Activated T-helper 1 cell treated with Interleukin-2 at 50 U/mL for 16 hours (primary cell): Measurements from ENCODE around the gene CHST10.
"Not testable (repeated sequence)": the region's sequence is repeated elsewhere in the genome, so short reads cannot be mapped to it uniquely, and the experiment has no call there.

Source experiments
- DNase-seq: peaks from one replicate; pipeline ENCODE4 v3.0.0-alpha.2; 2020; ENCODE audit warnings: low read depth

The CHST10 gene, protein sequence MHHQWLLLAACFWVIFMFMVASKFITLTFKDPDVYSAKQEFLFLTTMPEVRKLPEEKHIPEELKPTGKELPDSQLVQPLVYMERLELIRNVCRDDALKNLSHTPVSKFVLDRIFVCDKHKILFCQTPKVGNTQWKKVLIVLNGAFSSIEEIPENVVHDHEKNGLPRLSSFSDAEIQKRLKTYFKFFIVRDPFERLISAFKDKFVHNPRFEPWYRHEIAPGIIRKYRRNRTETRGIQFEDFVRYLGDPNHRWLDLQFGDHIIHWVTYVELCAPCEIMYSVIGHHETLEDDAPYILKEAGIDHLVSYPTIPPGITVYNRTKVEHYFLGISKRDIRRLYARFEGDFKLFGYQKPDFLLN

DNA sequence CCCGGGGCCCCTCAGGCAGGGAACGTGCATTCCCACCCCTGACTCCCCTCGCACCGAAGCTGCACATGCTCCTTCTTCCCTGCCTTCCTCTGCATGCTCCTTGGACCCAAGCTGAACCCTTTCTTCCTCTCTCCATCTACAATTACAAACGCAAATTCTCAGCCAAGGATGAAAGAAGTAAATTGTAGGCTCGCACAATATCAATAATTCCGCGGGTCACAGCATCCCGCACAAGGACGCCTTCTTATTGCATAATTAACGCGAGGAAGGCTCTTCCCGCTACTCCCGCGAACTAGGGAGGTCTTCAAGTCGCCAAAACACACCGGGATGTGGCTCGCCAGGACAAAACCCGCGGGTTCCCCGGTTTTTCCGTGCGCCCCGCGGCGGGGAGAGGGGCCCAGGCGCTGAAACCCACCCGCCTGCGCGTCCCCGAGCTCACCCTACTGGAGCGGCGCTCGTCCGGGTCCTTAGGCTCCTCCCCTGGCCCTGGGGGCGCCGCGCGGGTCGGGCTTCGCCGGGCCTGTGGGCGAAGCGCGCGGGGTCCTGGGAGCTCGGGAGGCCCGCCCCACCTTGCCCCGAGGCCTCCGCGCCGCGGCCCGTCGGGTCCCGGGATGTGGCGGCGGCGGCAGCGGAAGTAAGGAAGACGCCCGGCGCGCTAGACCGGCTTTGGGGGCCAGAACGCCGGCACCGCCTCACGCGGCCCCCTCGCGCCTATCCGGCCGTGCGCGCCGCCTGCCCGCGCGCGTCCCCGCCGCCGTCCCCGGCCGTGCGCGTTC is at the start of gene CHST10:
Gene CHST10, minus strand, starts transcription at position 734 of the 776 bp plus-strand sequence. CDS start 10,993 bp downstream, outside the sequence.
- DNase-seq = peak; percentile 8

DNA sequence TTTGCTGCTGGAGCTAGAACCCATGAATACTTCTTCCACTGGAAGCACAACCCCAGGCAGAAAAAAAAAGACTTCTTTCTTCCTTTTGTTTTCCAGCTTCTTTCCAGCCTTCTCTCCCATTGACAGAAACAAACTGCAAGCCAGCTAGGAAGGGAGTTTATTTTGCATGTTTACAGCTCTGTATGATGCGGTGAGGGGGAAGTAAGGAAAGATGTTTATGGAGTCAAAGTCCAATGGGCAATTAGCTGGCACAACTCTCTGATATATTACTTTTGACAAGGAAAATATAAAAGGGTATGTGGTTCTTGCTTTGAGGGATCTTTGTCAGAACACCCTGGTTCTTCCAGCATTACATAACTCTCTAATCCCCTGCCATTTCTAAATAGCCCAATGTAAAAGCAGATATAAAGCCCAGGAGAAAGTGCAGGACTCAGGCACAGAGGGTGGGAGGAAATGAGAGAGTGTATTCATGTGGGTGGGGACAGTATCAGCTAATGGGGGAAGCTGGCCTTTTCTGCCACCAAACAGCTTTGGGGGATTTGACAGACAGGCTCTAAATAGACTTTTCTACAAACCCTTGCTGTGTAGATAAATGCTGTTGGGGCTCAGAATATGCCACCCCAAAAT is 43.5 kb upstream of the CHST10 start:
- no peak for DNase-seq

DNA sequence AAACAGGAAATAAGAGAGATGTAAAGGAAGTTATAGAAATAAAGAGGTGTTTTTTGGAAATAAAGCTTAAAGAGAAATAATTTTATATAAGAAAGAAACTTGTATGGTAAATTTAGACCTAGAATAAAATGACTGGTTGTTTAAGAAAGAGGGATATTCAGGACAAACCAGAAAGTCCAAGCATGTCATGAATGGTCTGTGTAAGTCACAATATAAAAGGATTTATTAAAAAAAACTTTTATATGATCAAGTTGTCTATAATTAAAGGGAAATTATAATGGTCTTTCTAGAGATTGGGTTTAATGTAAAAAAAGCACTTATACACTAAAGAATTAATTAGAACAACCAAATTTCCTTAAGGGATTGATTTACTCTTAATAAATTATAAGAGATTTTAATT is 38.9 kb upstream of the CHST10 start:
- not testable (repeated sequence) for DNase-seq

DNA sequence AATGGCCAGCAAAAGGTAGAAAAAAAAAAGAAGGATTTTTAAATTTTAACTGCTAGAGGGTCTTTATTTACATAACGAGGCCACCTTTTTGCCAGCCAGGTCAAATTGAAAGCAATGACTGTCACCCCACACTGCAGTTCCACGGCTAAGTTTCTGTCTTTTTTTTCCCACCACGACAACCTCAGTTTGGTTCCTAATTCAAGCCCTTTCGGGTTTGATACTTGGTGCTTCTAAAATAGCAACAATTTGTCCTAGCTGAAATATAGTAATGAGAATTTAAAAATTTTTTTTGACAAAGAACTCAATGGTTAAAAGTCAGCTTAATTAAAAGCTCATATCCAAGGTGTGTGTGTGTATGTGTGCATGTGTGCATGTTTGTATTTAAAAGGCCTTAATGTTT is 36.4 kb upstream of the CHST10 start:
- DNase-seq = no peak

DNA sequence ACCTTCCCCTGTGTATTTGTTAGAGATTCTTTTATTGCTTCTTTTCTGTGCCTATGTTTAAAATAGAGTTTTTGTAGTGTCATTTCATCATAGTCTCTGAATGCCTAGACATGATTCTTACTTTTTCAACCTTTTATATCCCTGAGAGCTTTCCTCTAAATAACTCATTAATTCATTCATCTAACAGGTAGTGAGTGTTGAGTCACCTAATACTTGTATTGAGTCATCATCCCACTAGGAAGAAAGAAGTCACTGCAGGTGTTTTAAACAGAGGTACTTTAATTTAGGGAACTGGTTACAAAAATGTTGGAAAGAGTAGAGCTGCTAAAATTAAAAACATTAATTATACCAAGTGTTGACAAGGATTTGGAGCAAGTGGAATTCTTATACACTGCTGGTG is 34.3 kb upstream of the CHST10 start:
- DNase-seq = no peak

DNA sequence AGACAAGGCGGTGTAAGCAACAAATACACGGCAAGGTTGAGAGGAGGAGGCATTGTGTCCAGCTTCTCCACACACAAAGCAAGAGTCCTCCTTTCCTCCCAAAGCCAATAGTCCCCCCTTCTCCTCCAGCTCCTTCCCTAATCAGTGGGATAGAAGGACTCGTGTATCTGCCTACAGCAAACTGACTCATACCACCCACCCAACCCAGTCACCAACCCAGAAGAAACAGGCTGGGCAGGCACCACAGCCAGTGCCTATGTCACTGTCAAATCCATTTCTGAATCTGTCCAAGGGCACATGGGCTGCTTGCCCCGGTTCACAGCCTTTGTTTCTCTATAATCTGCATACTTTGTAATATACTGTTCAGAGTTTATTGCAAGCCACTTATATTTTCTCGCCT is 33.6 kb upstream of the CHST10 start:
- DNase-seq = no peak

DNA sequence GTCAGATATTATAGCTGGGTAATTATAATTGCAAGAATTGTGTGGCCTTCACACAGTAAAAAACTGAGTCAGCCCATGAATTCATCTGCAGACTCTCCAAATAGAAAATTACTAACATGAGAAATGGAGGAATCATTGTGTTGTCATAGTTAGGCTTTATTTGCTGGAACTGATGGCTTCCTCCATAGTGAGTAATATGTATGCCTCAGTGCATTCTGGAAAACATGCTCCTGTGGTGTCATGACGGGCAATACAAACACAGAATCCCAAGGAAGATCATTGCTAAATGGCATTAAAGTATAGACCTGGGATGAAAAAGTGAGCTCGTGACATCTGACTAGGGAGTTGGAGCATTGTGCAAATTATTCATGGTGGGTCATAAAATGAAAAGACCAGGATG is 29.2 kb upstream of the CHST10 start:
- no peak for DNase-seq

DNA sequence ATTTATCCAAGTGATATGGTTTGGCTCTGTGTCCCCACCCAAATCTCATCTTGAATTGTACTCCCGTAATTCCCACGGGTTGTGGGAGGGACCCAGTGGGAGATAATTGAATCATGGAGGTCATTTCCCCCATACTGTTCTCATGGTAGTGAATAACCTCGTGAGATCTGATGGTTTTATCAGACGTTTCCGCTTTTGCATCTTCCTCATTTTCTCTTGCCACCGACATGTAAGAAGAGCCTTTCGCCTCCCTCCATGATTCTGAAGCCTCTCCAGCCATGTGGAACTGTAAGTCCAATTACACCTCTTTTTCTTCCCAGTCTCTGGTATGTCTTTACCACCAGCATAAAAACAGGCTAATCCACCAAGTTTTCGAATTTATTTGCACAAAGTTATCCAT is 20.3 kb upstream of the CHST10 start:
- DNase-seq = no peak

DNA sequence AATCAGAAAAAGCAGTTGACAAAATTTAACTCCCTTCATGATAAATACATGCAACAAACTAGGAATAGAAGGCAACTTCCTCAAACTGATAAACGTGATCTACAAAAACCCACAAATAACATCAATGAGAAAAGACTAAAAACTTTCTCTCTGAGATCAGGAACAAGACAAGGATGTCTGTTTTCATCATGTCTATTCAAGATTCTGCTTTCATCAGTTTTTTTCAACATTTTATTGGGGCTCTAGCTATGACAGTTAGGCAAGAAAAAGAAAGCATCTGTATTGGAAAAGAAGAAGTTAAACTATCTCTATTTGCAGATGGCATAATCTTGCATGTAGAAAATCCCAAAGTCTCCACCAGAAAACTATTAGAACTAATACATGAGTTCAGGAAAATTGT is 12.3 kb upstream of the CHST10 start:
- no peak for DNase-seq

DNA sequence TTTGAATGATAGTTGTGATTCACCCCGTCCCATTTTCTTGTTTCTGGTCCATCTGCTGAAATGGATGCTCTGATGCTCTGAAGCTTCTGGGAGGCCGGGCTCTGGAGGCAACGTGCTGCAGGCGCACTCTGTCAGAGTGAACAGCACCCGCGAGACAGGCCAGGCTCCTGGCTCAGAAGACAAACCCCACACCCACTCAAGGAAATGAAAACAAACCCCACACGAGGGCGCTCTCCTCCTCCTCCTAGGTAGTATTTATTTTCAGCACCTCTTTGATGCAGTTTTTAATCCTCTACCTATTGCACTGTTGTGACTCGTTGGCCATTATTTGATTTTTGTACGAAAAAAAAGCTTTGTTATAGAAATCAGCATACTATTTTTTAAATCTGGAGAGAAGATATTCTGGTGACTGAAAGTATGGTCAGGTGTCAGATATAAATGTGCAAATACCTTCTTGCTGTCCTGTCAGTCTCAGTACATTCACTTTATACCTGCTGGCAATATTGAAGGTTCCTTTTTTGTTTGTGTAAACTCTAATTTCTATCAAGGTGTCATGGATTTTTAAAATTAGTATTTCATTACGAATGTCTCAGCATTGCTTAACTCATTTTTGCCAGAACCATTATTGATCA is 10.3 kb upstream of the CHST10 start:
- DNase-seq = peak; percentile 27

DNA sequence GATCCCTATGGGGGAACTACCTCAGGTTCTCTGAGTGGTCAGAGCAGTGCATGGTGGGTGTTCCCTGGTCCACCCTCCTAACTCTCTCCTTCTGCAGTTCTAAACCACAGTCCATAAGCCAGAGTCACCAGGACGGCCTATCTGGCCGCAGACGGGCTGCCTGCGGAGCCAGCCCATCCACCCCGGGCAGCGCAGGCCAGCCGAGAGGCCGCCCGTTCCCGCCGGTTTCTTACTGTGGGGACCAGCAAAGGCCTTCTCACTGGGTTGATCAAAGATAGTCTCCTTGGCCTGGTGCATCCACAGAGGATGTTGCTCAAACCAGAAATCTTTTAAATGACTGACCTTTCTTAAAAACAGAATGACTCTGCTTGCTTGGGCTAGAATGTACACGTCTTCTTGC is 9.6 kb upstream of the CHST10 start:
- DNase-seq = no peak

DNA sequence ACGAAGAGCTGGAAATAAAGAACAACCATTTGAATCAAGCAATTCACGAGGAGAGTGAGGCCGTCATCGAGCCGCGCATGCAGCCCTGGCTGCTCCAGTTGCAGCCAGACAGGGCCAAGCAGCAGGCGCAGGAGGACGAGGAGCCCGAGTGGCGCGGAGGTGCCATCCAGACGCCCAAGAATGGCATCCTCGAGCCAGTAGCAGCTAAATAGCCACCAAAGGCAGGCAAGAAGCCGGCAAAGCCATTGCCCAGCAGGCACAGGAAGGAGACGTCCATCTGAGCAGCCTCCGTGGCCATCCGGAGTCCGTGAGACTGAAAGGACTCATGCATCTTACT is 8.9 kb upstream of the CHST10 start:
- no peak for DNase-seq

DNA sequence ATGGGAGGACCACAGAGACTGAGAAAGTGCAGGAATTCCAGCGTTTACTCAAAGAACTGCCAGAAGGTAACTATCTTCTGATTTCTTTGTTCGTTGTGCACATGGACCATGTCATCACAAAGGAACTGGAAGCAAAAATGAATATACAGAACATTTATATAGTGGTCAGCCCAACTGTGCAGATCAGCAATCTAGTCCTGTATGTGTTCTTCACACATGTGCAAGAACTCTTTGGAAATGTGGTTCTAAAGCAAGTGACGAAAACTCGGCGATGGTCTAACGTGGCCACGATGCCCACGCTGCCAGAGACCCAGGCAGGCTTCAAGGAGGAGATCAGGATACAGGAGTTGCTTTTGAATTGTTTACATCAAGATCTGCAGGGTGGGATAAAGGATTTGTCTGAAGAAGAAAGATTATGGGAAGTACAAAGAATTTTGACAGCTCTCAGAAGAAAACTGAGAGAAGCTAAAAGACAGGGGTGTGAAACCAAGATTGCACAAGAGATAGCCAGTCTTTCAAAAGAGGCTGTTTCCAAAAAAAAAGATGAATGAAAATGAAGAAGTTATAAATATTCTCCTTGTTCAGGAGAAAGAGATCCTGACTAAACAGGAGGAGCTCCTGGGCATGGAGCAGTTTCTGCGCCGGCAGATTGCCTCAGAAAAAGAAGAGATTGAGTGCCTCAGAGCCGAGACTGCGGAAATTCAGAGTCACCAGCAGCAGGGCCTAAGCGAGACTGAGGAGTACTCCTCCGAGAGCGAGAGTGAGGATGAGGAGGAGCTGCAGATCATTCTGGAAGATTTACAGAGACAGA is 8.3 kb upstream of the CHST10 start:
- no peak for DNase-seq

DNA sequence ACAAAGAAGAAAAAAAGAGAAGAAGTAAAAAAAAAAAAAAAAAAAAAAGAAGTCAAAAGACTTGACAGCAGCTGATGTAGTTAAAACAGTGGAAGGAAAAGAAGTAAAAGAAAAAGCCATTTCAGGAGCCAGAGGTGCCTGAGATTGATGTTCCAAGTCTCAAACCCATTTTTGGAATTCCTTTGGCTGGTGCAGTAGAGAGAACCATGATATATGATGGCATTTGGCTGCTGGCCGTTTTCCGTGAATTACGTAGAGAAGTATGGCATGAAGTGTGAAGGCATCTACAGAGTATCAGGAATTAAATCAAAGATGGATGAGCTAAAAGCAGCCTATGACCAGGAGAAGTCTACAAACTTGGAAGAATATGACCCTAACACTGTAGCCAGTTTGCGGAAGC is 7.6 kb upstream of the CHST10 start:
- no peak for DNase-seq

DNA sequence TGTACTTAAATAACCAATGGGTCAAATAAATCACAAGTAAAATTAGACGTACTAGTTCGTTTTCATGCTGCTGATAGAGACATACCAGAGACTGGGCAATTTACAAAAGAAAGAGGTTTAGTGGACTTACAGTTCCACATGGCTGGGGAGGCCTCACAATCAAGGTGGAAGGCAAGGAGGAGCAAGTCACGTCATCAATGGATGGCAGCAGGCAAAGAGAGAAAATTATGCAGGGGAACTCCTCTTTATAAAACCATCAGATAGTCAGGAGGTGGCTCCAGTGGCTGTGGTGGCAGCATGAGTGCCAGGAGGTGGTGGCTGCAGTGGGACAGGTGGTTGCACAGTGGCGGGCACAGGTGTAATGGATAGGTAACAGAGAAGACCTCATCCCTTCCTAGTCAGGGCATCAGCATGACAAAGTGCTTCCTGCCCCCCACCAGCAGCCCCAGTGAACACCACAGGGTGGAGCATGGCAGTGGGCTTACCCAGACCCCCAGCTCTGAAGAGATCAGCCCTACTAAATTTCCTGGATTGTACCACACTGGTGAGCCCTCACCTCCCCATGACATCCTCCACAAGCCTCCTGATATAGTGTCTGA is 6.9 kb upstream of the CHST10 start:
- no peak for DNase-seq

DNA sequence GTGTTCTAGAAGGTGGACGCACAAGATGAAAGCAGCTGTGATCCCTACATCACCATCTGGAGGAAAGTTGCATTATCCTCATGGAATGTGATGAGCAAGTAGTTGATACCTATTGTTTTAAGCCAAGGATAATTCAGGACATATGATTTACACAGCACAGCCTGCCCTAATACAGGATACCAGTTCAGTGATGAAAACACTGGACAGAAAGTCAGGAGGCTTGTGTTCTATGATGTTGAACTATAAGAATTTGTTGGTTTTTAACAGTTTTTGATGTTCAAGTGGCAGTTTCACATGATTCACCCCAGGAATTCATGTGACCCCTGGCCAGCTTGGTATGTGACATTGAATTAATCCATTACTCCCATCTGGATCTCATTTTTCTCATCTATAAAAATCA is 6.2 kb upstream of the CHST10 start:
- no peak for DNase-seq

DNA sequence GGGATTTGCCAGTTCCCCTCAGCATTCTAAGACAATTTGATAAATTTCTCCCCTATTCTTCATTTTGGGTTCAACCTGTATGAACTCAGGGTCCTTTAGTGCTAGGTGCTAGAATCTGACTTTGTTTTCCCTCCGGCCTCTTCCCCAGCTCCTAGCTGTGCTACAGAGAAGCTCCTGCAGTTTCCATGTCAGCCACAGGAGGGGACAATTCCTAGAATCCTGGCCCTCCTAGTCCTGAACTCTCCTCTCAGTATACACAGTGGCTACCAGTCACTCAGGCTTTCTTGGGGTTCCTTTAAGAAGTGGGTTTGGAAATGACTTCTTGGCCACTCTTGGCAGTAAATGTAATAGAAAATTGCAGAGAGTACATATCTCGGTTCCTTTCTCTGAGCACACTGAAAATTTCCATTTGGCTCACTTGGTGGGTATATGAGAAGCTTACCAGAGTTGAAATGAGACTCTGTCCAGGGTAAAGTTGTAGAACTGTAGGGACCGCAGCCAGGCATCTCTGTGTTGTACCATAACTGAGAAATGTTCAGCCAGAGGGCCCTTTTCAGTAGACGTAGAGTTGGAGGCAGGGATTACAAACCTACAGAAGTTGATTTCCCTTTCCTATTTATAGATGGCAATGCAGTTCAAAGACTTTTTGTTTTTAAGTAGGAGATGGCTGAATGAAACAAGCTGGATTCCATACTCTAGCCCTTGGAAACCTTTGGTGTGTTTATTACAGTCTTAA is 5.0 kb upstream of the CHST10 start:
- no peak for DNase-seq

DNA sequence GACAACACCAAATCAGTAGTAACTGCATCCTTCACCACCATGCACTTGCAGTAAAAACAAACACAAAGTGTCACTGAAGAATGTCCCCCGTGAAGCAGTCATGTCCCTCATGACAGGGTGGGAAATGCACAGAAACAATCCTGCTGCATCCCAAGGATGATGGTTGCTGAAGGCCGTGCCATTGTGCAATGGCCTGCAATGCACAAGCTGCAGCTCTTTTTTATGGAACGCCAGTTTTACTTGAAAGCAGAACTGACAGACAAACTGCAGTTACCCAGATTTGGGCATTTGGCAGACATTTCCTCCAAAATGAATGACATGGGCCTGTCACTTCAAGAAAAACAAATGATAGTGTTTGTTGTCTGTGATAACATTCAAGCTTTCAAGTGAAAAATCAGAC is 2.4 kb upstream of the CHST10 start:
- no peak for DNase-seq

DNA sequence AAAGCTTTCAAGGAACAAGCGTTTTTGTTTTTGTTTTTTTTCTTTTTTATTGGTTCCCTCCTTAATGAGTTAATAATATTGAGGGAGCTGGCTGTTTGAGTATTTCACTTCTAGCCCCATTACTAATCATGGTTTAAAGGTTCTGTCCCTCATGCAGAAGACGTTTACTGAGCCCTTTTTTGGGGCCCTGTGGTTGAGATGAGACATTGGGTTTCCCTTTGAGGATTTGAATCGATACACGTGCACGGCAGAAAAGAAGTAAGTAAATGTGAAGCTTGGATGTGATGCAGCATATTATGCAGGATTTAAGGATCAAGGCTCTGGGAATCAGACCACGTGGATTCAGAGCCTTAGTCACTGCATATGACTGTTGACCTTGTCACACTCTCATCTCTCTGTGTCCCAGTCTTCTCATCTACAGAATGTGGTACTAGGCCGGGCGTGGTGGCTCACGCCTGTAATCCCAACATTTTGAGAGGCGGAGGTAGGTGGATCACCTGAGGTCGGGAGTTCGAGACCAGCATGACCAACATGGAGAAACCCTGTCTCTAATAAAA is 1.0 kb upstream of the CHST10 start:
- no peak for DNase-seq

DNA sequence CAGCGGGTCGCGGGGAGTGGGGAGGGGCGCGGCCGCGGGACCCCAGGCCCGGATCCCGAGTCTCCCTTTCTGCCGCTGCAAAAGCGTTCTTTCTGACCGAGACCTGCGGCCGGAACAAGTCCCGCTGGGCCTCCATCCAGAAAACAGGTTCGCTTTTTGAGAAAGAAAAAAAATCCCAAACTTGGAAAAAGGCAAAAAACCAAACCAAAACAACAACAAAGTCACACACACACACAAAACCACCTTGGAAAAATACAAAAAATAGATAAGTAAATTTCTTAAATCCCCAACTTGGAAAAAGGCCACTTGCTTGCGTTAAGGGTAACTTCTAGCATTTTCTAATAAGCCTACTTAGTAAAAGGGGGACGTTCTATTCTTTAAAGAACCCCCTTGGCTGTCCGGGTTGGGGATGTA is 250 bp upstream of the CHST10 start:
- DNase-seq = no peak
